AG04450 (cell line): ENCODE measurements around the gene VAMP5. TPM values are rescaled to one million over a fixed set of nuclear protein-coding genes. Genes with fewer than 3 reads are reported as not detected.
A peak's percentile ranks its signal among the peaks of the same experiment; 100 is the strongest.

Experiments used
- CTCF ChIA-PET: fragments of 300-600, 350-600 bp; formaldehyde crosslinking; extraction: SDS; loops from one replicate; lab custom pipeline; 2022; ENCODE audit warnings: antibody characterized with exemption, inconsistent platforms; lab: Charles Lee
- POLR2A ChIA-PET: fragments of 350-600 bp; formaldehyde crosslinking; extraction: SDS; loops from one replicate; lab custom pipeline; 2021; ENCODE audit warnings: antibody characterized with exemption, inconsistent platforms; lab: Yijun Ruan, JAX
- DNase-seq: peaks from one replicate; pipeline ENCODE4 v3.0.0-alpha.2; 2011; ENCODE audit warnings: low read depth, low spot score
- H3K27ac ChIP-seq: one replicate; pipeline ENCODE4 v1.5.1; 2012; ENCODE audit warnings: low read depth, low read length, control low read depth
- H3K27me3 ChIP-seq: one replicate; pipeline ENCODE4 v1.6.0; 2012; ENCODE audit warnings: low read length; ENCODE audit not compliant: control insufficient read depth, insufficient read depth
- H3K4me3 ChIP-seq: 2 replicates; pipeline ENCODE4 v1.5.1; 2011; ENCODE audit warnings: mild to moderate bottlenecking, low read depth, low read length, control low read depth
- H3K9me3 ChIP-seq: 2 replicates; pipeline ENCODE4 v1.5.1; 2012; ENCODE audit warnings: low read length; ENCODE audit not compliant: control insufficient read depth, insufficient read depth
- polyA plus RNA-seq: library from polyadenylated mRNA; depleted of rRNA; stranded (reverse); fragments of >200 nt; gene quantifications from 2 replicates; pipeline ENCODE4 v1.2.3, GENCODE V29; 2011
- TF ChIP-seq, protein P1 (sequence below): IDR thresholded peaks from 2 replicates; pipeline ENCODE4 v1.5.1; 2011; ENCODE audit warnings: low read depth, low read length, control low read depth, inconsistent platforms

The VAMP5 gene
- polyA plus RNA-seq, 1 experiment: 100 TPM

DNA sequence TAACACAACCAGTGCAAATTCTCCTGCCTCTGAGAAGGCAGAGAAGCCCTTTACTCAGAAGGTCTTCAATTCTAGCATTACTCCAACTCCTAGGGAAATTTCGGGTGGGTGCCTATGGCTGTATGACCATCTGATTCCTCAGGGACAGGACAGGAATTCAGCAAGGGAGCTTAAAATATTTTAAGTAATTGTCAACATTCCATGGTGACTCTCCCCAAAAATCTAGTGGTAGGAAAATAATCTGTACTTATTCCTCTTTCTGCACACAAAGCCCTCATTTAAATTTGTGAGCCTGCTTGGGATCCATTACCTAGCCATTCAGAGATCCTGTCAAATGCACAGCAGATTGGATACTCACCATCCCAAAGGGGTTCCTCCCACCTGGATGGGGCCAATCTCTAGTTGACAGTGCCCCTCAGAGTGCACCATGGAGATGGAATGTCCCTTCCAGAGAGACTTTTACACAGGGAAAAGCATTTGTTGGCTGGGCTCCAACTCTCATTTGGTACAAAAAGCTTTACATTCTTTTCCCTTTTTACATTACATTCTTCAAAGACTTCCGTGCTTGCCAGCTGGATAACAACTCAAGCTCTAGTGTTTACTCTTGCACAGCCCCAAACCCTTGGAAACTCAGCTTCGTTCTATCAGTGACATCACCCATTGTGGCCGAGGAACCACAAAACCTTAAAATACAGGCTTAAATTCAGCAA, 21.3 kb downstream of the VAMP5 start:
- Histone ChIP-seq H3K4me3 (no peak overlapping the region), H3K27ac (peak overlapping the region; percentile 90), H3K27me3 (no peaks in the 10 kb centered on the region), H3K9me3 (no peaks in the 10 kb centered on the region; the same call in 1 of the 2 replicates)
- ChIA-PET CTCF (interaction anchor here (0.5 to 1.5 kb wide), 7 partner anchors 32 to 202 kb away, joined by 3 to 5 read pairs (median 3); partner anchors contain the start of gene MAT2A), POLR2A (interaction anchor here (0.6 to 2.3 kb wide), 8 partner anchors 10 to 251 kb away, joined by 3 to 17 read pairs (median 4); partner anchors contain the start of genes ELMOD3, MAT2A, RETSAT and RNF181)
- TF ChIP-seq, protein P1, sequence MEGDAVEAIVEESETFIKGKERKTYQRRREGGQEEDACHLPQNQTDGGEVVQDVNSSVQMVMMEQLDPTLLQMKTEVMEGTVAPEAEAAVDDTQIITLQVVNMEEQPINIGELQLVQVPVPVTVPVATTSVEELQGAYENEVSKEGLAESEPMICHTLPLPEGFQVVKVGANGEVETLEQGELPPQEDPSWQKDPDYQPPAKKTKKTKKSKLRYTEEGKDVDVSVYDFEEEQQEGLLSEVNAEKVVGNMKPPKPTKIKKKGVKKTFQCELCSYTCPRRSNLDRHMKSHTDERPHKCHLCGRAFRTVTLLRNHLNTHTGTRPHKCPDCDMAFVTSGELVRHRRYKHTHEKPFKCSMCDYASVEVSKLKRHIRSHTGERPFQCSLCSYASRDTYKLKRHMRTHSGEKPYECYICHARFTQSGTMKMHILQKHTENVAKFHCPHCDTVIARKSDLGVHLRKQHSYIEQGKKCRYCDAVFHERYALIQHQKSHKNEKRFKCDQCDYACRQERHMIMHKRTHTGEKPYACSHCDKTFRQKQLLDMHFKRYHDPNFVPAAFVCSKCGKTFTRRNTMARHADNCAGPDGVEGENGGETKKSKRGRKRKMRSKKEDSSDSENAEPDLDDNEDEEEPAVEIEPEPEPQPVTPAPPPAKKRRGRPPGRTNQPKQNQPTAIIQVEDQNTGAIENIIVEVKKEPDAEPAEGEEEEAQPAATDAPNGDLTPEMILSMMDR: no peak
- peak; percentile 78 for DNase-seq

DNA sequence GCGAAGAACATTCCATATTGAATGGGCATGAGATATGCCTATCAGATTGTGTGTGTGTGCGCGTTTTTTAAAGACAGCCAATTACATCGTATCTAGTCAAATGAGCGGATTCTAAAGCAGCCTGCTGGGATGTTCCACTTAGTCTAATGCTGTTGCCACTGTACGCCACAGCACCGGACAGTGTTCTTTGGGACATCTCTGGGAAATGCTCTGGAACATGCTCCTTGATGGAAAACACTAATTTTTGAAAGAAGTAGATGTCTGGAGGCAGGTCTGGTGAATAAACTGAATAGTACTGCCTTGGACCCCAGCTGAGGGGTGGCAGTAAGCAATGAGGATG, 21.9 kb downstream of the VAMP5 start:
- H3K9me3 ChIP-seq: no peaks in the 10 kb centered on the region; the same call in 1 of the 2 replicates
- H3K4me3 ChIP-seq: no peak overlapping the region
- CTCF ChIA-PET: interaction anchor here (1.0 to 1.2 kb wide), 3 partner anchors 32 to 185 kb away, joined by 3 to 4 read pairs (median 3); partner anchors contain the start of gene MAT2A
- POLR2A ChIA-PET: interaction anchor here (0.6 to 2.3 kb wide), 7 partner anchors 9 to 252 kb away, joined by 3 to 17 read pairs (median 4); partner anchors contain the start of genes ELMOD3, MAT2A, RETSAT and RNF181
- peak overlapping the region; percentile 90 for H3K27ac ChIP-seq
- no peak for DNase-seq
- TF ChIP-seq, protein P1: no peak
- H3K27me3 ChIP-seq: no peaks in the 10 kb centered on the region

DNA sequence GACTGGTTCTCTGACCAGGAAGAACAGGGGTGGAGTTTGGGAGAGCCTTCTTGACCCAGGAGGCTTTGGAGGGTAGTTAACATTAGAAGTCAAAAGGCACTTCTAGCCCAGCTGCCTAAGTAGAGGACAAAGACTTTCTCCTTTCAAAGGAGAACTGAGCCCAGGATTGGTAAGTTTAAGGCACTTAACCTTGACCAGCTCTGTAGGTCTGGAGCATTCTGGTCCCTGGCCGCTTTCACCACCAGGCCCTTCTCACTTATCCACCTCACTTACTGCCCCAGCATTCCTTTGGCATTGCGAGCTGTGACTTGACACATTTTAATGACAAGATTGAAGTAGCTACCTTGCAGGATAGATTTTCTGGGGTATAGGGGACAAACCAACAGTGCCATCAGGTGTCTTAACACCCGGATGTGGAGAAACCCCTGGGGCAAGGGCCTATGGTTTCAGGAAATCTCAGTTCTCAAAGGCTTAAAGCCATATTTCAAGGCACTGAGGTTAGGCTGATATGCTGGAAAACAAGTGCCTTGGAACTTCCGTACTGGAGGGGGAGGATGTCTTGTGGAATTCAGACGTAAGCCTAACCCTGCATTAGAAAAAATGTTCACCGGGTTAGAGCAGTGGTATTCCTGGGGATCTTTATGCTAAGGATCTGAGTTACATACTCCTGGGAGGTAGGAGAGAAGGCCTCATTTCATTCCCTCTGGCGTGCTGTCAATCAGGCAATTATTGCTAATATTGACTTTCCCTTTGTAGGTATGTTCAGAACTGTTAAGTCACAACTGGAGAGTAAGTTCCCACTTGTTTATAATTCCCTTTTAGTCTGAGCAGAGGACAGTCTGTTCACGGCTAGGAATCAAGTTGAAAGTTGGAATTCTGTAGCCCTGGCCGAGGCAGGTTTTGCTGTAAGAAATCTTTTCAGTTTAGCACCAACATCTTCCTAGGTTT, 23.3 kb downstream of the VAMP5 start:
- CTCF ChIA-PET: interaction anchor here (1.2 to 1.8 kb wide), 2 partner anchors 30 kb away, joined by 4 to 7 read pairs; no protein-coding TSS in a partner anchor
- TF ChIP-seq, protein P1: no peak
- no peaks in the 10 kb centered on the region for H3K27me3 ChIP-seq
- POLR2A ChIA-PET: interaction anchor here (1.0 kb wide), 1 partner anchor 9 kb away, joined by 9 read pairs; the partner anchor contains the start of gene USP39
- H3K9me3 ChIP-seq: peaks cover 4% of the 10 kb centered on the region; the same call in 1 of the 2 replicates
- DNase-seq: no peak
- H3K27ac ChIP-seq: no peak overlapping the region
- no peak overlapping the region for H3K4me3 ChIP-seq

DNA sequence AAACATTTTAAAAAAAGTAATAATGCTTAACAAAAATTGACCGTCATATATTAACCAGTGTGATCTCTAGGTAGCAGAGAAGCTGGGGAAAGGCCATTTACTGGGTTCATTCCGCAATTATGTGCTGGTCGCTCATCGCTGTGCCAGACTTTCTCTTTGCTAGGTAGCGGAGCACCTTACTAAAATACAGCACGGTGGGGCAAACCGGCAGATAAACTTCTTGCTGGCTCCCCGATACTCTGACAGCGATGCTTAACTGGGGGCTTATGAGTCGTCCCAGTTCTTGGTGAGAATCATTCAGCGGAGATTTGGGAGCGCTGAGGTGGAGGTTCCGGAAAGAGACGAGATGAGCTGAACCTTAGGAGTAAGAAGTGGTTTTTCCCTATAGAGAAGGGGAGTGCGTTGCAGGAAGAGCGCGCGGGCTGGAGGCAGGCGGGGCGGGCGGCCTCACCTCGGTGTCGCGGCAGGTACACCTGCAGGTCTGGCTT, 27.0 kb downstream of the VAMP5 start:
- Histone ChIP-seq H3K4me3 (peak overlapping the region; percentile 78), H3K27me3 (no peaks in the 10 kb centered on the region), H3K27ac (peak overlapping the region; percentile 47), H3K9me3 (peaks cover 4% of the 10 kb centered on the region; the same call in 1 of the 2 replicates)
- no peak for DNase-seq
- TF ChIP-seq, protein P1: no peak
- CTCF ChIA-PET: interaction anchor here (0.6 to 1.0 kb wide), 2 partner anchors 26 to 51 kb away, joined by 5 to 7 read pairs; no protein-coding TSS in a partner anchor
- POLR2A ChIA-PET: interaction anchor here (0.6 to 1.5 kb wide), 11 partner anchors 9 to 284 kb away, joined by 3 to 8 read pairs (median 4); partner anchors contain the start of genes ELMOD3, MAT2A, RETSAT and RNF181
